H1 (cell line): ENCODE measurements around the gene CXXC4. TPM values are rescaled to one million over a fixed set of nuclear protein-coding genes. Genes with fewer than 3 reads are reported as not detected.

ENCODE experiments used
- CTCF ChIA-PET: fragments of 300-600 bp; sonication (Branson Sonifier 250); formaldehyde crosslinking; loops from one replicate; lab custom pipeline; 2021; ENCODE audit not compliant: partially characterized antibody; lab: Charles Lee
- POLR2A ChIA-PET: fragments of 300-600 bp; sonication (Branson Sonifier 250); formaldehyde crosslinking; loops from one replicate; lab custom pipeline; 2021; ENCODE audit warnings: inconsistent platforms; ENCODE audit not compliant: partially characterized antibody; lab: Charles Lee
- DNase-seq, 2 experiments: peaks; one replicate each; pipeline versions ENCODE4 v3.0.0 to v3.0.0-alpha.2; 2010 to 2022; ENCODE audit warnings: low spot score in 2 of 2, low read depth in 1 of 2, mixed read lengths in 1 of 2
- FAIRE-seq: peaks from 2 replicates; lab custom pipeline; 2011; peaks lifted over from hg19 to GRCh38; lab: Jason Lieb, UNC
- H2AFZ ChIP-seq: 2 replicates; pipeline ENCODE4 v1.8.1; 2012; ENCODE audit warnings: low read length, inconsistent platforms
- H2AK5ac ChIP-seq: 2 replicates; pipeline ENCODE4 v1.6.1; 2013; ENCODE audit warnings: low read depth, low read length
- H2BK120ac ChIP-seq: replicated peaks from 2 replicates; pipeline ENCODE3; 2013; ENCODE audit warnings: low read depth, low read length, inconsistent platforms
- H2BK12ac ChIP-seq: 2 replicates; pipeline ENCODE4 v1.6.1; 2013; ENCODE audit warnings: low read depth, low read length
- H2BK15ac ChIP-seq: 2 replicates; pipeline ENCODE4 v1.6.1; 2013; ENCODE audit warnings: low read length
- H2BK20ac ChIP-seq: 2 replicates; pipeline ENCODE4 v1.6.1; 2013; ENCODE audit warnings: low read length
- H2BK5ac ChIP-seq: 2 replicates; pipeline ENCODE4 v1.6.1; 2013; ENCODE audit warnings: low read depth, low read length
- H3K14ac ChIP-seq: 2 replicates; pipeline ENCODE4 v1.6.1; 2013; ENCODE audit warnings: inconsistent platforms; ENCODE audit not compliant: insufficient read length
- H3K18ac ChIP-seq: 2 replicates; pipeline ENCODE4 v1.6.1; 2013; ENCODE audit warnings: low read length; ENCODE audit errors: extremely low read depth
- H3K23ac ChIP-seq: 2 replicates; pipeline ENCODE4 v1.6.1; 2013; ENCODE audit warnings: inconsistent platforms; ENCODE audit not compliant: insufficient read length
- H3K23me2 ChIP-seq: 2 replicates; pipeline ENCODE4 v1.6.1; 2013; ENCODE audit warnings: low read depth, low read length
- H3K27ac ChIP-seq: 2 replicates; pipeline ENCODE4 v1.6.1; 2011; ENCODE audit warnings: low read depth, low read length, inconsistent platforms
- H3K27me3 ChIP-seq, 4 experiments: replicated peaks in 1 of 4; 1 replicate in 1 of 4; 2 replicates in 3 of 4; pipeline versions ENCODE4 v1.6.1 to v1.8.1; 2011 to 2013; ENCODE audit warnings: low read length in 3 of 4, mild to moderate bottlenecking in 3 of 4, inconsistent platforms in 2 of 4, mixed read lengths in 2 of 4, moderate library complexity in 1 of 4; ENCODE audit not compliant: control insufficient read depth in 3 of 4, insufficient read depth in 3 of 4; ENCODE audit errors: extremely low read depth in 1 of 4
- H3K36me3 ChIP-seq, 4 experiments: 2 replicates each; pipeline versions ENCODE4 v1.6.1 to v1.8.1; 2011 to 2013; ENCODE audit warnings: mild to moderate bottlenecking in 4 of 4, low read length in 3 of 4, moderate library complexity in 2 of 4, control low read depth in 1 of 4, inconsistent platforms in 1 of 4; ENCODE audit not compliant: insufficient read depth in 4 of 4, control insufficient read depth in 2 of 4
- H3K4ac ChIP-seq: replicated peaks from 2 replicates; pipeline ENCODE3; 2013; ENCODE audit warnings: low read length, low read depth, mixed read lengths, inconsistent platforms; ENCODE audit not compliant: insufficient read length
- H3K4me1 ChIP-seq, 4 experiments: replicated peaks in 1 of 4; 1 replicate in 1 of 4; 2 replicates in 3 of 4; pipeline versions ENCODE4 v1.6.1 to v1.8.1; 2011 to 2013; ENCODE audit warnings: low read length in 3 of 4, inconsistent platforms in 2 of 4, mixed read lengths in 1 of 4; ENCODE audit not compliant: insufficient read depth in 4 of 4, control insufficient read depth in 3 of 4
- H3K4me2 ChIP-seq, 2 experiments: 2 replicates each; pipeline versions ENCODE4 v1.6.1 to v1.8.1; 2011 to 2013; ENCODE audit warnings: low read depth in 2 of 2, low read length in 2 of 2, control low read depth in 1 of 2, inconsistent platforms in 1 of 2, mild to moderate bottlenecking in 1 of 2; ENCODE audit not compliant: insufficient read depth in 1 of 2
- H3K4me3 ChIP-seq, 4 experiments: fragments of 200-600, 300-600 bp in 1 of 4; sonication (generic), shearing (Covaris generic), sonication (Bioruptor Twin) in 1 of 4; 2 replicates each; pipeline versions ENCODE4 v1.5.1 to v1.8.1; 2011 to 2016; ENCODE audit warnings: low read length in 4 of 4, low read depth in 3 of 4, control low read depth in 2 of 4, inconsistent platforms in 2 of 4, mild to moderate bottlenecking in 2 of 4, mixed read lengths in 1 of 4, moderate library complexity in 1 of 4; ENCODE audit not compliant: insufficient read depth in 2 of 4; ENCODE audit errors: extremely low read depth in 1 of 4
- H3K56ac ChIP-seq: replicated peaks from 2 replicates; pipeline ENCODE3; 2013; ENCODE audit warnings: low read depth, mild to moderate bottlenecking, mixed read lengths, low read length, inconsistent platforms; ENCODE audit not compliant: insufficient read length
- H3K79me1 ChIP-seq: 2 replicates; pipeline ENCODE4 v1.6.1; 2013; ENCODE audit warnings: low read depth, low read length, control low read depth
- H3K79me2 ChIP-seq, 2 experiments: 2 replicates each; pipeline versions ENCODE4 v1.6.1 to v1.8.1; 2012 to 2013; ENCODE audit warnings: low read length in 2 of 2, mild to moderate bottlenecking in 2 of 2, inconsistent platforms in 1 of 2; ENCODE audit not compliant: insufficient read depth in 2 of 2, control insufficient read depth in 1 of 2
- H3K9ac ChIP-seq, 4 experiments: replicated peaks in 1 of 4; 1 replicate in 1 of 4; 2 replicates in 3 of 4; pipeline versions ENCODE4 v1.6.1 to v1.8.1; 2011 to 2013; ENCODE audit warnings: low read depth in 3 of 4, low read length in 3 of 4, control low read depth in 2 of 4, mild to moderate bottlenecking in 2 of 4, moderate library complexity in 2 of 4, inconsistent platforms in 1 of 4; ENCODE audit errors: extremely low read depth in 1 of 4
- H3K9me3 ChIP-seq, 2 experiments: 2 replicates each; pipeline versions ENCODE4 v1.6.1 to v1.8.1; 2012 to 2013; ENCODE audit warnings: mild to moderate bottlenecking in 2 of 2, moderate library complexity in 2 of 2, control low read depth in 1 of 2, inconsistent platforms in 1 of 2, low read depth in 1 of 2, low read length in 1 of 2, mixed read lengths in 1 of 2; ENCODE audit not compliant: insufficient read depth in 2 of 2
- H4K20me1 ChIP-seq, 2 experiments: replicated peaks in 1 of 2; 2 replicates each; pipeline versions ENCODE3 to v1.8.1; 2011 to 2013; ENCODE audit warnings: inconsistent platforms in 2 of 2, low read length in 2 of 2, mild to moderate bottlenecking in 1 of 2; ENCODE audit not compliant: insufficient read depth in 2 of 2, control insufficient read depth in 1 of 2
- H4K5ac ChIP-seq: 2 replicates; pipeline ENCODE4 v1.6.1; 2013; ENCODE audit warnings: low read length, low read depth, mixed read lengths, inconsistent platforms; ENCODE audit not compliant: insufficient read length
- H4K8ac ChIP-seq: 2 replicates; pipeline ENCODE4 v1.8.0; 2013; ENCODE audit warnings: mild to moderate bottlenecking, moderate library complexity, low read length, inconsistent platforms; ENCODE audit not compliant: insufficient read depth; ENCODE audit errors: extremely low read depth
- H4K91ac ChIP-seq: replicated peaks from 2 replicates; pipeline ENCODE3; 2013; ENCODE audit warnings: low read length, mixed read lengths, inconsistent platforms; ENCODE audit not compliant: insufficient read length
- EGR1 ChIP-seq: IDR thresholded peaks from 2 replicates; pipeline ENCODE4 v1.6.1; 2011; ENCODE audit warnings: low read depth, low read length, borderline replicate concordance
- HDAC6 ChIP-seq: IDR thresholded peaks from one replicate; pipeline ENCODE4 v1.7.1; 2012; ENCODE audit warnings: low read depth, mild to moderate bottlenecking, inconsistent platforms, low read length, moderate library complexity
- RBBP5 ChIP-seq: IDR thresholded peaks from 2 replicates; pipeline ENCODE4 v1.7.1; 2012; ENCODE audit warnings: low read depth, mild to moderate bottlenecking, inconsistent platforms, low read length, moderate library complexity, borderline replicate concordance
- SP2 ChIP-seq: IDR thresholded peaks from 2 replicates; pipeline ENCODE4 v1.6.1; 2012; ENCODE audit warnings: mild to moderate bottlenecking, low read length, inconsistent platforms
- WGBS, 2 experiments: shearing (Covaris generic) in 1 of 2; methylation state at CpG; one replicate each; pipeline versions ENCODE4 v1.1.6 to v1.1.7; 2013 to 2015; ENCODE audit warnings: low lambda C conversion rate in 2 of 2, mixed read lengths in 2 of 2, inconsistent platforms in 1 of 2, low coverage in 1 of 2, missing lambda C conversion rate in 1 of 2; ENCODE audit not compliant: insufficient replicate concordance in 2 of 2, insufficient coverage in 1 of 2, insufficient read length in 1 of 2; ENCODE audit errors: extremely low coverage in 1 of 2, missing lambda C conversion rate in 1 of 2; 5-methylcytosine and 5-hydroxymethylcytosine counted together
- polyA plus RNA-seq, 7 experiments: library from polyadenylated mRNA; depleted of rRNA in 3 of 7; stranded (reverse) in 5 of 7; unstranded in 2 of 7; fragments of >200 nt in 5 of 7; fragments of 200-250 nt in 2 of 7; gene quantifications; 1 replicate in 5 of 7; 2 replicates in 1 of 7; 4 replicates in 1 of 7; pipeline versions ENCODE4 v1.2.1 to v1.2.3, GENCODE V29; 2011 to 2013; ENCODE audit warnings: missing spikeins in 2 of 7, mixed read lengths in 2 of 7
- total RNA-seq: library from RNA; stranded (reverse); fragmentation: NEBNext Ultra II Directional; extraction: Animal tissue kit (Norgen Biotek cat#: 25700); gene quantifications from 2 replicates; pipeline ENCODE4 v1.2.1, GENCODE V29; 2021

The CXXC4 gene
- total and polyA plus RNA-seq, 2 of the 8 experiments (the other 6 are each of a cell fraction or from before 2014, with no cell fraction given): 1.3 to 1.8 TPM

GRCh38 chr4:104508224-104508623 lies 13.5 kb upstream of the CXXC4 start:
- Histone ChIP-seq H3K36me3 (no peaks in the 10 kb centered on the region), H3K9ac (no peak overlapping the region), H4K8ac (no peak overlapping the region), H3K4me1 (no peaks in the 10 kb centered on the region), H4K91ac (no peak overlapping the region), H2BK5ac (no peak overlapping the region), H2AFZ (no peak overlapping the region), H3K23ac (no peak overlapping the region), H3K27me3 (no peaks in the 10 kb centered on the region), H3K14ac (no peak overlapping the region), H3K4ac (no peak overlapping the region), H3K56ac (no peak overlapping the region), H2BK12ac (no peak overlapping the region), H2BK15ac (no peak overlapping the region), H3K4me2 (no peak overlapping the region), H2BK120ac (no peak overlapping the region), H3K79me1 (no peaks in the 10 kb centered on the region), H3K18ac (no peak overlapping the region), H4K5ac (no peak overlapping the region), H3K79me2 (no peaks in the 10 kb centered on the region), H2AK5ac (no peak overlapping the region), H3K4me3 (no peak overlapping the region), H3K9me3 (no peaks in the 10 kb centered on the region), H2BK20ac (no peak overlapping the region), H3K23me2 (no peaks in the 10 kb centered on the region), H4K20me1 (no peaks in the 10 kb centered on the region), H3K27ac (no peak overlapping the region)
- WGBS, 2 experiments: 88% methylated on average over 1 of the region's 1 CpG; no CpG with 5 or more reads in 1 of the 2 experiments
- POLR2A ChIA-PET: no interaction called here
- no peak for TF ChIP-seq RBBP5
- TF ChIP-seq SP2: no peak
- no peak for TF ChIP-seq HDAC6
- no peak for TF ChIP-seq EGR1
- FAIRE-seq (no peak), DNase-seq (no peak)
- CTCF ChIA-PET: interaction anchor here (0.6 to 1.1 kb wide), 4 partner anchors 26 to 351 kb away, joined by 3 to 4 read pairs (median 3); no protein-coding TSS in a partner anchor
